GM18517 (cell line): ENCODE measurements around the gene SLFN12L.

Experiments
- ATAC-seq: cut with Tn5 transposase; IDR thresholded peaks from one replicate; pipeline ENCODE4 v1.9.1; 2021; ENCODE audit warnings: mild to moderate bottlenecking, moderate library complexity; ENCODE audit not compliant: unreplicated experiment

Gene SLFN12L

DNA sequence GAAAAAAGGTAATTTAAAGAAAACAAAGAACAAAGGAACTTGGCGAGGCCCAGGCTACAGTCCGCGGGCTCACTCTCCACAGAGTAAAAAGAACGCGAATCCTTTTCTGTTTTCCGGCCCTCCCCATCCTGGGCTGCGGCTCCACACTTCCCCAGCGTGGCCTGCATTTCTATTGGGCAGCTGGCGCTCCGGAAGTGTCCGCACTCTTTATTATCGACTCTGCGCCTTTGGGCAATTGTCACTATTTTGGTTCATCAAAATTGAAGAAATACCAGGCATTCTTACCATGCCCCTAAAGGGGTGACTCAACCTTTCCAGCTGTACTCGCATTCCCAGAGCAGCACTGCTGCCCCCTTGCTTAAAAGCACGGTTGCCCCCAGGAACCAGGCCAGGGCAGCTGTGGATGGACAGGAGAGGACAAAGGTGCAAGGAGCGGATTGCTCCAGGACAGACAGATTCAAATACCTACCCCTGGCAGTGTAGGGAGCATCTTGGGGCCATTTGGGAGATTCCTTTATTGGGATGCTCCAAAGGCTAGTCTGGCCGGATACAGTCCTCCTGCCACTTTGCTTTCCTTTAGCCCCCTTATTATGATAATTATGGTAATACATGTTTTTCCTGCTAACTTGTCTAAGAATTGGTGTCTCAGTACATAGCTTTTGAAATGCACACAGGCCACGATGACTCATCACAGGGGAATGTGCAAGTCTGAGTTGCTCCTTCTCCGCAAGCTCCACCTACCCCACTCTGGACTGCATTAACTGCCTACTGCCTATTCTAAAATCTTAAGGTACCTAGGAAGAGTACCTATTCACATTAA is 104.2 kb downstream of the SLFN12L start:
- no peak for ATAC-seq

DNA sequence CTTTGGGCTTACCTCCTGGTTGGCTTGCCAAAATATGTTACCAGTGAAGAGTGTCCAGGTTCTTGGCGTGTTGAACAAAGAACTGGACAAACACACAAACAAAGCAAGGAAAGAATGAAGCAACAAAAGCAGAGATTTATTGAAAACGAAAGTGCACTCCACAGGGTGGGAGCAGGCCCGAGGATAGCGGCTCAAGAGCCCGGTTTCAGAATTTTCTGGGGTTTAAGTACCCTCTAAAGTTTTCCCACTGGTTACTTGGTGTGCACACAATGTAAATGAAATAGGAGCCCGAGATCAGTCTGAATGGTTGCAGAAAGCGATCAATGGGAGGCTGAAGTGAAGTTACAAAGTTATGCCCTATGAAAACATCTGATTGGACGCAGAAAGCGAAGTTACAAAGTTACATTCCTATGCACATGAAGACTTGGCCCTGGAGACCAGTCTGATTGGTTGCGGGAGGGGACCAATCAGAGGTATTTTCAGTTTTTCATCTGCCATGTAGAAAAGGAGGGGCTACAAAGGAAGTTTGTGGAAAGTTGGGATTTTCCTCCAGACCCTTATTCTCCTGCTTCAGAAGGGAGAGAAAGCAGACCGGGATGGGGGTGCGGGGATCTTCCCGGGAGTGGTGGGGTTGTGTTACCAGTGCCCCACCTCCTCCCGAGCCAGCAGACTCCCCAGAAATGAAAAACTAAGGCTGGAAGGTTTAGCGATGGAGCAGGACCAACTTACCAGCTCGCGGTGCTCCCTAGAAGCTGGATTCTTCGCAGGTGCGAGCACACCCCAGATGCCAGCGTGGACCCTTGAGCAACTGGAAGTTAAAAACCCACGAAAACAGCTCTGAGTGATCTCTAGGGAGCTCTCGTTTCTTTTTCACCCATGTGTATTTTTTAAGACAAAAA is 105.1 kb downstream of the SLFN12L start, which contains the start of gene SLFN12:
Gene SLFN12 (minus strand): TSS at position 325 of the 899 bp plus-strand sequence. CDS start 9,472 bp downstream, outside the sequence.
- peak; percentile 88 for ATAC-seq

DNA sequence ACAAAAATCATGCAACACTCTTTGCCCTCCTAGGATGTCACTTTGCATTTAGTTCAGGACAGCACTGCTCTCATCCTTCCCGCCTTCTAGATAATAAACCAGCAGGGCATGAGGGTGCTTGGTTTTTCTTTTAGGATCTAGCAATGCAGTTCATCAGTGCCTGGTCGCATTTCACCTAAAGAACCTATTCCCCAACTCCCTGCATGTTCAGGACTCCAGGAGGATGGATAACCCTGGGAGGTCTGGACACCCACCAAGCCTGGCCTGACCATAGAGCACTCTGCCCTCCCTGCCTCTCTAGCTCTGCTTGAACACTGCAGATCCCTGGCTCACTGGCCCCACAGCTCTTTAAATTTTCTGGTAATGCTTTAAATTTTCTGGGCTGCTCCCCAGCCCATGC is 107.8 kb downstream of the SLFN12L start:
- no peak for ATAC-seq

DNA sequence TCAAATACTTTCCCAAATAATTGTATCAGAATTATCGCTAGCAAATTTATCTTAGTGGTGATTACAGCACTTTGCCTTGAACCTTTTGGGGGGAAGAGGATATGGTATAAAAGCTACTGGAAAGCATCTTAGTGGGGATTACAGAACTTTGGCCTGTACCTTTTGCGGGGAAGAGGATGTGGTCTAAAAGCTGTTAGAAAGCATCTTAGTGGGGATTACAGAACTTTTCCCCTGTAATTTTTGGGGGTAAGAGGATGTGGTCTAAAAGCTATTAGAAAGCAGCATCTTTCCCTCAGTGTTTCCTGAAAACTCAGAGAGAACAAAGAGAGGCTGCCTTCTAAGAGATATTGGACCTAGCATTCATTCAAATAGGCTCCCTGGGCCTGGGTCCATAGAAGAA is 109.2 kb downstream of the SLFN12L start:
- ATAC-seq, result no peak

DNA sequence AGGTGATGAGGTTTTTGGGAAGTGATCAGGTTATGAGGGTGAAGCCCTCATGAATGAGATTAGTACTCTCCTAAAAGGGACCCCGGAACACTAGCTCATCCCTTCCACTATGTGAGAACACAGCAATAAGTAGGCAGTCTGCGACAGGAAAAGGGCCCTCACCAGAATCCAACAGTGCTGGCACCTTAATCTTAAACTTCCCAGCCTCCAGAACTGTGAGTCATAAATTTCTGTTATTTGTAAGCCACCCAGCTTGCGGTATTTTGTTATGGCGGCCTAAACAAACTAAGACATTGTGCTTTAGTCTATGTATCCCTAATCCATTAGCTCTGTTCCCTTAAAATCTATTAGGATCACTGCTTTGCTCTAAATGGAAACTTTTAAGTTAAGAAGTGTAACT is 113.7 kb downstream of the SLFN12L start:
- ATAC-seq, result no peak
